ENCODE measurements around the gene BNIP2.
A peak's percentile ranks its signal among the peaks of the same experiment; 100 is the strongest.
"Not testable (repeated sequence)": the region's sequence is repeated elsewhere in the genome, so short reads cannot be mapped to it uniquely, and the experiment has no call there.

BNIP2 gene

GRCh38 chr15:59688782-59689625, at the start of gene BNIP2:
Gene BNIP2, minus strand, starts transcription at chr15:59689320. Its CDS starts 6,863 bp downstream, at chr15:59682457.
- peak; percentile 98 for DNase-seq (ENCODE audit: low spot score)

GRCh38 chr15:59738676-59739075, 49.6 kb upstream of the BNIP2 start:
- DNase-seq (ENCODE audit: low spot score): no peak

GRCh38 chr15:59736181-59736580, 47.1 kb upstream of the BNIP2 start:
- DNase-seq (ENCODE audit: low spot score): no peak

GRCh38 chr15:59725151-59725486, 36.0 kb upstream of the BNIP2 start:
- no peak for DNase-seq (ENCODE audit: low spot score)

- DNase-seq (ENCODE audit: low spot score): no peak
Measured at GRCh38 chr15:59723687-59724346, 34.7 kb upstream of the BNIP2 start.

- DNase-seq (ENCODE audit: low spot score): no peak
Measured at GRCh38 chr15:59722476-59722875, 33.4 kb upstream of the BNIP2 start.

GRCh38 chr15:59722037-59722436, 32.9 kb upstream of the BNIP2 start:
- DNase-seq (ENCODE audit: low spot score): no peak

GRCh38 chr15:59721411-59721810, 32.3 kb upstream of the BNIP2 start:
- DNase-seq (ENCODE audit: low spot score): no peak

GRCh38 chr15:59713177-59713576, 24.1 kb upstream of the BNIP2 start:
- DNase-seq (ENCODE audit: low spot score): no peak

GRCh38 chr15:59711451-59712243, 22.5 kb upstream of the BNIP2 start:
- DNase-seq (ENCODE audit: low spot score): no peak

- DNase-seq (ENCODE audit: low spot score): no peak
Measured at GRCh38 chr15:59707619-59708018, 18.5 kb upstream of the BNIP2 start.

- DNase-seq (ENCODE audit: low spot score): no peak
Measured at GRCh38 chr15:59703979-59704796, 15.1 kb upstream of the BNIP2 start.

- DNase-seq (ENCODE audit: low spot score): no peak
Measured at GRCh38 chr15:59702351-59702750, 13.2 kb upstream of the BNIP2 start.

GRCh38 chr15:59701880-59702279, 12.8 kb upstream of the BNIP2 start:
- no peak for DNase-seq (ENCODE audit: low spot score)

GRCh38 chr15:59699810-59700431, 10.8 kb upstream of the BNIP2 start:
- DNase-seq (ENCODE audit: low spot score): no peak

GRCh38 chr15:59698065-59698464, 8.9 kb upstream of the BNIP2 start:
- DNase-seq (ENCODE audit: low spot score): not testable (repeated sequence)

GRCh38 chr15:59696332-59696731, 7.2 kb upstream of the BNIP2 start:
- DNase-seq (ENCODE audit: low spot score): no peak

- DNase-seq (ENCODE audit: low spot score): no peak
Measured at GRCh38 chr15:59694779-59695178, 5.7 kb upstream of the BNIP2 start.

GRCh38 chr15:59691194-59691805, 2.2 kb upstream of the BNIP2 start:
- DNase-seq (ENCODE audit: low spot score): peak; percentile 24

- DNase-seq (ENCODE audit: low spot score): no peak
Measured at GRCh38 chr15:59689626-59690236, 611 bp upstream of the BNIP2 start.

GRCh38 chr15:59688423-59688781, 718 bp downstream of the BNIP2 start:
- DNase-seq (ENCODE audit: low spot score): peak; percentile 42
